Omental fat pad (tissue), 4 donors: Measurements from ENCODE around the gene PDE4D. TPM values are rescaled to one million over a fixed set of nuclear protein-coding genes. Genes with fewer than 3 reads are reported as not detected.

Experiments used
- ATAC-seq: fragments of 150-250 bp; one replicate; pipeline ENCODE4 v1.9.1; 2016; ENCODE audit warnings: mild to moderate bottlenecking, moderate library complexity; ENCODE audit not compliant: low FRiP score
- DNase-seq: peaks from one replicate; pipeline ENCODE4 v3.0.0-alpha.2; 2019; ENCODE audit warnings: low spot score
- total RNA-seq, 4 donors: library from RNA; depleted of rRNA; stranded (reverse); fragments of >200 nt; gene quantifications; one replicate each; pipeline ENCODE4 v1.1.0, GENCODE V29; 2016
- TF ChIP-seq, protein P1 (sequence below), 3 donors: fragments of 450-650 bp; IDR thresholded peaks; one replicate each; pipeline ENCODE4 v1.5.1; 2016 to 2017; ENCODE audit warnings: antibody characterized with exemption in 3 of 3, mild to moderate bottlenecking in 3 of 3, moderate library complexity in 2 of 3

PDE4D gene
- total RNA-seq, 4 donors from 2014 or later, result 32.5 to 94.8 (median 43.2) TPM

DNA sequence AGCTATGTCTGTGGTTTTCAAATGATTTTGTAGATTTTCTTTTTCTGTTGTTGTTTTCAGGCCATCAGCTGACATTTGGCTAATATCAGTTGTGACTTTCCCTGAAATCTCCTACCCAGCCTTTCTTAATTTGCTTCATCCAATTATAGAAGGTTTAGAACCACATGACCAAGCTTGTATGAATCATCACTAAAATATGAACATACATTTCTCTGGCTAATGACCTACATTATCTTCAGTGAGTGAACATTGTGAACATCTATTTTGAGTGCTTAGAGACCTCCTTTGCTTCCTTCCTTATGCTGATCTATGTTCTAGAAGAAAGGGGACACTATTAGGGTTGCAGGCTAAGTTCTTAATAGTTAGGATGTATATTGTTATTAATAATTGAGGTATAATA, 778.2 kb downstream of the PDE4D start:
- DNase-seq, result no peak
- ATAC-seq, result no peak
- TF ChIP-seq, protein P1, sequence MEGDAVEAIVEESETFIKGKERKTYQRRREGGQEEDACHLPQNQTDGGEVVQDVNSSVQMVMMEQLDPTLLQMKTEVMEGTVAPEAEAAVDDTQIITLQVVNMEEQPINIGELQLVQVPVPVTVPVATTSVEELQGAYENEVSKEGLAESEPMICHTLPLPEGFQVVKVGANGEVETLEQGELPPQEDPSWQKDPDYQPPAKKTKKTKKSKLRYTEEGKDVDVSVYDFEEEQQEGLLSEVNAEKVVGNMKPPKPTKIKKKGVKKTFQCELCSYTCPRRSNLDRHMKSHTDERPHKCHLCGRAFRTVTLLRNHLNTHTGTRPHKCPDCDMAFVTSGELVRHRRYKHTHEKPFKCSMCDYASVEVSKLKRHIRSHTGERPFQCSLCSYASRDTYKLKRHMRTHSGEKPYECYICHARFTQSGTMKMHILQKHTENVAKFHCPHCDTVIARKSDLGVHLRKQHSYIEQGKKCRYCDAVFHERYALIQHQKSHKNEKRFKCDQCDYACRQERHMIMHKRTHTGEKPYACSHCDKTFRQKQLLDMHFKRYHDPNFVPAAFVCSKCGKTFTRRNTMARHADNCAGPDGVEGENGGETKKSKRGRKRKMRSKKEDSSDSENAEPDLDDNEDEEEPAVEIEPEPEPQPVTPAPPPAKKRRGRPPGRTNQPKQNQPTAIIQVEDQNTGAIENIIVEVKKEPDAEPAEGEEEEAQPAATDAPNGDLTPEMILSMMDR (IDR thresholded peaks at IDR 0.05), result no peak

DNA sequence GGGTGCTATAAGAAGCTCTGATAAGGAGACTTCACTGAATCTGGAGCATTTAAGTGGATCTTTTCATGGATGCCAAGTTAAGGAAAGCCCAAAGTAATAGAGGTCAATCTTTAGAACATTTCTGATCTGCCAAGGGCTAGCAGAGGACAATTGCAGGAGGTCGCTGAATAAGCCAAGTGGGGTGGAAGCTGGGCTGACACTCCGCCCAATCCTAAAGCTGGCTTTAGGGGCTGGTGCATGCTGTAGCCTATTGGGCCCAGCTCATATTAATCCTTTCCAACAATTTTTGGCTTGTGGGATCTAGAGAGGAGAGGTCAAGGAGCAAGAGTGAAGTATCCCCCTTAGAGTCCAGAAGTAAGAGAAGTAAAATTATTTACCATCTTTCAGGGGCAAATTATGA, 784.1 kb downstream of the PDE4D start:
- ATAC-seq, result no peak
- no peak for DNase-seq
- TF ChIP-seq, protein P1 (IDR thresholded peaks at IDR 0.05), result no peak

DNA sequence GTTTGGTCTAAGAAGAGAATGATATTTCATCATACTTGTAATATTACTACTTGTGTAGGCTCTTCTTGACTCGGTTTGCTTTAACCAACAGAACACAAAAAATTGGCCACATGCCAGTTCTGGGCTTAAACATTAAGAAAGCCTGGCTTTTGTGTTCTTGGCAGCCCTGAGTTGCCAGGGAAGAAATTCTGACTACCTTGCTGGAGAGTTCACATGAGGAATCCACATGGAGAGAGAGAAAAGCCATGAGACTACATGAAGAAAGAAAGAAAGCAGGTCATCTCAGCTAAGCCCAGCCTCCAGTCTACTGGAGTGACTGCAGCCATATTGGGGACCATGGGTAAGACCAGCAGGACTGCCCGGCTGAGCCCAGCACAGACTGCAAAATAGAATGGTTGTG, 785.8 kb downstream of the PDE4D start:
- ATAC-seq, result no peak
- TF ChIP-seq, protein P1 (IDR thresholded peaks at IDR 0.05), result no peak
- no peak for DNase-seq

DNA sequence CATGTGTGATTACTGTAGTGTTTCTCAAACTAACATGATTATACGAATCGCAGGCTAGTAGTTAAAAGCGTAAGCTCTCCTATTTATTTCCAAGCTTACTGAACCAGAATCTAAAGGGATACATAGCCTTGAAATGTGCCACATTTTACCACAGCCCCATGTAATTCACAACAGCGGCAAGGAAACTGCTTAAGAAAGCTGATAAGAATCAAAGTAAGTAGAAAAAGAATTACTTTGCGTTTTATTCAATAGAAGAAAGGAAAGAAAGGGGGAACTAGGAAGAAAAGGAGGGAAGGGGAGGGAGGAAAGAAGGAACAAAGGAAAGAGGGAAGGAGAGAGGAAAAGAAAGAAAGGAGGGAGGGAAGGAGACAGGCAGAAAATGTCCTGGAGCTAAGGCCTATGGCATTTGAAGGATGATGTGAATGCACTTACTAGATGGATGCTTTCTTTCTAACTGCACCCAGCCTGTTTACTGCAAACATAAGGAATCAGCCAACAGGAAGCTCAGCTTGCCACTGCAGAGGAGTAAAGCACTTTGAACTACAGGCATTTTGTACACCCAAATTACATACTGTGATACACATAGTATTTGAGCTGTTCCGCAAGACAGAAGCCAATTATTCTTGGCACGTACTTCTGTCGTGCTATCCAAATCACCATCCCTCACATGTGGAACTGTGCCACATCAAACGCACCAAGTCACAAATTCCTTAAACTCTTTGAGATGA, 789.0 kb downstream of the PDE4D start:
- ATAC-seq, result no peak
- no peak for DNase-seq
- TF ChIP-seq, protein P1 (IDR thresholded peaks at IDR 0.05), result no peak

DNA sequence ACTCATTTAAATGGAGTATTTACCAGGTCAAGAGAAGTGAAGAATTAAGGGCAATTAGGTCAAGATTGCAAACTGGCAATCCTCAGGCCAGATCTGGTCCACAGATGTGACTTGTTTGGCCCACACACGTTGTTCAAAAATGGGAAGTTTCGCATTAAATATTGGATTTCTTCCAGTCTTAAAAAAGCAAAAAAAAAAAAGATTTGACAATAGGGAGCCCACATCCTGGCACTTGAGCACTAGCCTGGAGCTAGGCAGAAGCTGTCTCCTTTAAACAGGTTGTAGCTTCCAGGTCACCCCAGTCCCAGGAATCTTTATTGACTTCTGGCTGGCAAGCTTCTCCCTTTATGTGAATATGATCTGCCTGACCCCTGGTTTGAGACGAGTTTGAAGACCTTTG, 790.2 kb downstream of the PDE4D start:
- TF ChIP-seq, protein P1 (IDR thresholded peaks at IDR 0.05), result no peak
- DNase-seq, result no peak
- no peak for ATAC-seq

DNA sequence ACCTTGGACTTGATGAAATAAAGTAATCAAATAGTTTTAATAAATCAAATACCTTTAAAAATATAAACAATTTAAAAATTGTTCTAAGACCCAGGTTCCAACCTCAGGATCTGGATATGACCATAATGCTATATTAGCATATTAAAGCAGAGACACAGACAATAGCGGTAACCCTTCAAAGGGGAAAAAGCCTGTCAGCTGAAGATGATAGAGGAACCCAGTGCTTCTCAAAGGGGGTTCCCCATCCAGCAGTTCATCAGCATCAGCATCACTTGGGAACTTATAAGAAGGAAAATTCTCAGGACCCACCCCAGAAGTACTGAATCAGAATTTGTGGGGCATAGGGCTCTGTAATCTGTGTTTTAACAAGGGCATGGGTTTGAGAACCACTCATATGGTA, 791.1 kb downstream of the PDE4D start:
- TF ChIP-seq, protein P1 (IDR thresholded peaks at IDR 0.05), result no peak
- ATAC-seq (no peak), DNase-seq (no peak)

DNA sequence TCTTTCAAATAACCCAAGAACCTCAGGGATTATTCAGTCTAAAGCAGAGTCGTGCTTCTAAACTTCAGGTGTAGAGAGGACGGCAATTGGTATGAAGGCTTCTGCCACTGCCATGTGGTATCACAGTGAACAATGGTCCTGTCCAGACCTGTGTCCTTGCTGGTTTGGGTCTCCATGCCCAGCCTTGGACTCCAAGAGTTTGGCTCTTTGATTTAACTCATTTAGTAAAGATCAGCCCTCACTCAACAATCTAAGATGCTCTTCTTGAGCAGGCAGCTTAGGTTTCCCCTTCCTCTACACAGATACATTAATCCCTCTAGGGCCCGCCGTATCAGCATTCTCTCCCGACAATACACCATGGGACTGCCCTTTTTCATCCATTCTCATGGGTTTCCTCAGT, 792.7 kb downstream of the PDE4D start:
- DNase-seq, result no peak
- no peak for ATAC-seq
- TF ChIP-seq, protein P1 (IDR thresholded peaks at IDR 0.05), result no peak
